Stomach (tissue), 4 donors: ENCODE results near the gene DEK.
"Not testable (repeated sequence)": the region's sequence is repeated elsewhere in the genome, so short reads cannot be mapped to it uniquely, and the experiment has no call there.

Source experiments
- CTCF ChIP-seq, 7 experiments: fragments of 450-650 bp in 4 of 7; fragments of 200-600 bp in 3 of 7; sonication (generic) in 3 of 7; IDR thresholded peaks; one replicate each; pipeline ENCODE4 v1.5.1; 2016 to 2019; ENCODE audit warnings: antibody characterized with exemption in 7 of 7, control low read depth in 2 of 7, mild to moderate bottlenecking in 1 of 7
- EP300 ChIP-seq: sonication (generic); formaldehyde crosslinking; IDR thresholded peaks from one replicate; pipeline ENCODE4 v1.6.1; 2017; ENCODE audit warnings: antibody characterized with exemption
- POLR2A ChIP-seq, 4 donors: fragments of 450-650 bp; IDR thresholded peaks; one replicate each; pipeline ENCODE4 v1.6.1; 2016; ENCODE audit warnings: antibody characterized with exemption in 4 of 4, control low read depth in 2 of 4, mild to moderate bottlenecking in 1 of 4, moderate library complexity in 1 of 4
- POLR2AphosphoS5 ChIP-seq, 3 donors: sonication (generic); formaldehyde crosslinking; IDR thresholded peaks; one replicate each; pipeline ENCODE4 v1.6.1; 2016; ENCODE audit warnings: antibody characterized with exemption in 3 of 3

- TF ChIP-seq EP300; POLR2A (IDR thresholded peaks at IDR 0.05); CTCF (IDR thresholded peaks at IDR 0.05); POLR2AphosphoS5 (IDR thresholded peaks at IDR 0.05): not testable (repeated sequence)
These were observed 35.7 kb downstream of the DEK start for GRCh38 chr6:18228590-18228989.
